SK-N-SH (cell line): ENCODE measurements around the gene RREB1.

ENCODE experiments used
- CTCF ChIP-seq: fragments of 200-600 bp; sonication (generic); IDR thresholded peaks from 2 replicates; pipeline ENCODE4 v1.6.1; 2017; ENCODE audit warnings: antibody characterized with exemption, mild to moderate bottlenecking, moderate library complexity
- NFIC ChIP-seq: IDR thresholded peaks from 2 replicates; pipeline ENCODE4 v1.4.0; 2012; ENCODE audit warnings: borderline replicate concordance
- POLR2AphosphoS5 ChIP-seq: IDR thresholded peaks from 2 replicates; pipeline ENCODE4 v1.6.1; 2012; ENCODE audit warnings: low read depth, low read length
- USF2 ChIP-seq: fragments of 150-350 bp; IDR thresholded peaks from 2 replicates; pipeline ENCODE4 v1.6.1; 2017; ENCODE audit warnings: antibody characterized with exemption, low read length, low read depth, borderline replicate concordance

- TF ChIP-seq POLR2AphosphoS5, result no peak
- TF ChIP-seq CTCF, result peak; percentile 30
- no peak for TF ChIP-seq USF2
- TF ChIP-seq NFIC, result no peak
These were observed 20.7 kb upstream of the RREB1 start for GRCh38 chr6:7087066-7087465.
